ENCODE results near the gene REELD1.
A peak's percentile ranks its signal among the peaks of the same experiment; 100 is the strongest.

REELD1 gene

GRCh38 chr4:146214238-146214637 is at the start of gene REELD1:
Gene REELD1 (plus strand): TSS chr4:146214538. CDS start chr4:146216953, 2,415 bp downstream.
- DNase-seq (ENCODE audit: low read depth in 2 of 2) = no peak

- no peak for DNase-seq (ENCODE audit: low read depth in 2 of 2)
Observed at GRCh38 chr4:146165221-146165620, 49.1 kb upstream of the REELD1 start.

- DNase-seq (ENCODE audit: low read depth in 2 of 2) = no peak
Observed at GRCh38 chr4:146165840-146166239, 48.5 kb upstream of the REELD1 start.

- DNase-seq (ENCODE audit: low read depth in 2 of 2) = no peak
Observed at GRCh38 chr4:146170149-146170548, 44.2 kb upstream of the REELD1 start.

- peak; percentile 65 to 66 for DNase-seq (ENCODE audit: low read depth in 2 of 2)
Observed at GRCh38 chr4:146175541-146176453, 38.5 kb upstream of the REELD1 start, which contains the start of gene LSM6. Gene LSM6 (plus strand): TSS chr4:146175718. CDS start chr4:146182922, 7,204 bp downstream.

GRCh38 chr4:146176891-146177290 is 37.4 kb upstream of the REELD1 start:
- DNase-seq (ENCODE audit: low read depth in 2 of 2) = no peak

DNA sequence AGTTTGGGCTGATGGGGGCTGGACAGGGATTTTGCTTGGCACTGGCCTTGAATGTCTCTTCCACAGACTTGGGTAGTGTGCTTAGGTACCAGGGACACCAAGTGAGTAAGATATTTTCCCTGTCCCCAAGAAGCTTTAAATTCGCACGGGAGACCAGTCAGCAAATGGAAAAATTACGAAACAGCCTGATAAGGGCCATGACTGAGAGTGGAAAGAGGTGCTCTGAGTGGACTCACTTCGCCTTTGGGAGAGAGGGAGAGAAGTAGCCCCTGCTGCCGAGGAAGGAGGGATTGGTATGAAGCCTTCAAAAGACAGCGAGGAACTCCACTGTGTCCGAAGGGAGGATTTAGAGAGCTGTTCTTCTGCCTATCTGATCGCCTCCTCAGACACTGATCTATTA is 36.2 kb upstream of the REELD1 start:
- DNase-seq (ENCODE audit: low read depth in 2 of 2) = no peak

DNA sequence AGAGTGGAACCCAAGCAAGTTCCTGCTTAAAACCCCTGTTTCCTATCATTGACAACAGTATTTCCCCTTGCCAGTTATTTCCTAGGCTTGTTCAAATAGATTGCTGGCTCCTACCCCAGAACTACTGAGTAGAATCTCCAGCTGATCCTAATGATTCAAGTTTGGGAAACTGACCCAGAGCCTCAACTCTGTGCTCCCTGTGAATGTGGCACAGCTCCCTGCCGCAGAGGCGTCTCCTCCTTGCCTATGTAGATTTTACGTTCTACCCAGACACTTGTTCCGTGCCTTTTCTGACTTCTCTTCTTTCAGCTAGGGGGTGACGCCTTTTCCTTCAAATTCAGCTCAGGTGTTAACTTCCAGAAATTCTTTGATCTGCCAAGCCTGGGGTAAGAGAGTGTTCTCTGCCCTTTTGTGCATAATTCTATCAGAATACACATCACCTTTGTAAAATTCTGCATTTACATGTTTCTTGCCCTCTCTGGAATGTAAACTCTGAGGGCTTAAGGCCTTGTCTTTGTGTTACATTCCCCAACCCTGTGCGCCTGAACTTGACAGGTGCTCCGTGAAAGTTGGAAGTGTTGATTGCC is 34.5 kb upstream of the REELD1 start:
- no peak for DNase-seq (ENCODE audit: low read depth in 2 of 2)

- no peak for DNase-seq (ENCODE audit: low read depth in 2 of 2)
Observed at GRCh38 chr4:146182443-146182842, 31.9 kb upstream of the REELD1 start.

DNA sequence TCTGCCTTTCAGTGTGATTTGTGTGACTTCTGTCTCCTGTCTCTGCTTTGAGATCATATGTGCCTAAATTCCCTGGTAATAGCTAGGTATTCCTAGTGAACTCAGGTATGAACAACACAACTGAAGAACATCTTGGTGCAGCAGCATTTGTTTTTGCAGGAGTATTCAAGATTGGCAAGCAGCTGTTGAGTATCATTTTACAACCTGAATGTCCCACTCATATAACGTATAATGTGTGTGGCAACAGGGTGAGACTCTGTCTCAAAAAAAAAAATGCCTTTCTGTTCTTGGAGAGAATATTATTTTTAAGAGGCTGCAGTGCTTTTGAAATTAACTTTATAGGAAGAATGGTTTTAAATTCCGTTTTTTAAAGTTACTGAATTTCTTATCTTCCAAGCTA is 31.1 kb upstream of the REELD1 start:
- no peak for DNase-seq (ENCODE audit: low read depth in 2 of 2)

GRCh38 chr4:146186041-146186440 is 28.3 kb upstream of the REELD1 start:
- no peak for DNase-seq (ENCODE audit: low read depth in 2 of 2)

DNA sequence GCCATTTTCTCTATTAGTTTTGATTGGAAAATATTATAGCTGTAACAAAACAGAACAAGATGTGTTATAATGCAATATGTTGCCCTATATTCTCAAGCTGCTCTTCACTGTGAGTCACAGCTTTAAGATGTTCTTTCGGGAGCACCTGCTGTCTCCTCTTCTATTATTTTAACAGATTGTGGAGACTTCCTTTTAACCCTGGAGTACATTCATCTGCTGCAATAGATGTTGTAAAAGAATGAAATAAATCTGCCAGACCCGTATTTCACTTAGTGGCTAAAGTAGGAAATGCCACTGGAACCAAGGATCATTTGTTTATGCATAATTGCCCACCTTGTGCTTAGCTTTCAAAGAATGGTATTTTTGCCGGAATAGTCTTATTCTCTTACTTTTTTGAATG is 27.7 kb upstream of the REELD1 start:
- no peak for DNase-seq (ENCODE audit: low read depth in 2 of 2)

DNA sequence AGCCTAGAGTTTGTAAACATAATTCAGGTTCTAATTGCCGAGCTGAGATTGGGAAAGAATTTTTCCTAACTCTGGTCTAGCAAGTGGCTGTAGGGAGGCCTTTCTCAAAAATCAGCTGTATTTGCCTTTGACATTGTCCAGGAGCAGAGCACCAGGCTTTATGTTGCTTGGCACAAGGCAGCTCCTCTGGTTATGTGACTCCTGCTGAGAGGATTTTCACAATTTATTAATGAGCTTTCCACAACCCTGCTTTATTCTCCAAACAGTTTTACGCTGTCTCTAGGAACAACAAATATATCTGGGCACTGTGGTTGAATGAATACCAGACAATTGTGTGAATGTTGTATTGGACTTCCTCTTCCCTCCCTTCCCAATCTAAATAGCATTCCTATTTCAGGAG is 23.9 kb upstream of the REELD1 start:
- DNase-seq (ENCODE audit: low read depth in 2 of 2) = no peak

- no peak for DNase-seq (ENCODE audit: low read depth in 2 of 2)
Observed at GRCh38 chr4:146191766-146192458, 22.4 kb upstream of the REELD1 start.

- no peak for DNase-seq (ENCODE audit: low read depth in 2 of 2)
Observed at GRCh38 chr4:146193628-146194027, 20.7 kb upstream of the REELD1 start.

GRCh38 chr4:146194212-146194611 is 20.1 kb upstream of the REELD1 start:
- DNase-seq (ENCODE audit: low read depth in 2 of 2) = no peak

GRCh38 chr4:146202665-146203064 is 11.7 kb upstream of the REELD1 start:
- no peak for DNase-seq (ENCODE audit: low read depth in 2 of 2)

DNA sequence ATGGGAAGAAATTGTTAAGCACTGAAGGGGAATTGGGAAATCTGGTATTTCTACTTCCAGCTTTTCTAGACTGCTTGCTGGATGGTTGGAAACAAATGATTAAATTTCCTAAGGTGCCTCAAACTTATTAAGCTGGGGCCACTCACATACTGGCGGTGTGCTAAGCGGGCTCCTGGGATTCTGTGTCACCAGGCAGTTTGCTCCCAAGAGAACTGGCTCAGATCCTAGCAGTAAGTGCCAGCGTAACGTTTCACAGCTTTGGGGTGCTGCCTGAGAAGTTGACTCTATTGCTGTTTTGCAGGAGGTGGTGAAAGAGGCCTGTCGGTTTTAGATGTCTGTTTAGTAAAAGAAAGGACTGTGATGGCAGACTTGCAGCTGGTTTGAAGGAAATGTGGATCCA is 6.9 kb upstream of the REELD1 start:
- no peak for DNase-seq (ENCODE audit: low read depth in 2 of 2)

- no peak for DNase-seq (ENCODE audit: low read depth in 2 of 2)
Observed at GRCh38 chr4:146210890-146211289, 3.4 kb upstream of the REELD1 start.

DNA sequence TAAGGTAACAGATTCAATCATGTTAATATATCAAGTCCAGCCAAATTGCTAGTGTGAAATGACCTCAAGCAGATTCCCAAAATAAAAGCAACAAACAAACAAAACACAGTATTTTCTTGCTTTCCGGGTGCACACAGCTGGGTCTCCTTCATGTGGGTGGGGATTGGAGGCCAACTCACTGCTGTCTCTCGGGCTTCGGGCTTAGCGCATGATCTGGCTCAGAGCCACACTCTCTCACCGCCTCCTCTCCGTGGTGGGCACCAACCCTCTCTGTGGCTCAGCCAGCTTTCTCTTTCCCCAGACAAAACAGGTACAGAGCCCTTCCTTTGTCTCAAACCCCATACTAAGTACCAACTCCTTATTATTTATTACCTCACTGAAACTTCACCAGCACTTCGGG is 2.9 kb upstream of the REELD1 start:
- no peak for DNase-seq (ENCODE audit: low read depth in 2 of 2)

DNA sequence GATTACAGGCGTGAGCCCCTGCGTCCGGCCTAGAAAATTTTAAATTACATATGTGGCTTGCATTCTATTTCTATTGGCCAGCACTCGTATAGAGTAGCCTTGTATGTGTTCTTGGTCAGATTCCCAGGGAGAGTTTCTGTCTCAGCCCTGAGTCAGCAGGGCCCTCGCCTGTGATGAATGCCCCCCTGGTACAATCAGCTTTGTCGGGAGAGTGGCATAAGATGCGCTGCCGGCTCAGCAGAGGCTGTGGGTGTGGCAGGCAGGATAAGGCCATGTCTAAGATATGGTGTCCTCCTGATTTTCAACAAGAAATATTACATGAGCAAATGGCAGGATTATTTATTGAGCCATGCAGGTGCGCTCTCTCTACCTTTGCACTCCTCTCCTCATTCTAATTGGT is 1.6 kb upstream of the REELD1 start:
- DNase-seq (ENCODE audit: low read depth in 2 of 2) = no peak

DNA sequence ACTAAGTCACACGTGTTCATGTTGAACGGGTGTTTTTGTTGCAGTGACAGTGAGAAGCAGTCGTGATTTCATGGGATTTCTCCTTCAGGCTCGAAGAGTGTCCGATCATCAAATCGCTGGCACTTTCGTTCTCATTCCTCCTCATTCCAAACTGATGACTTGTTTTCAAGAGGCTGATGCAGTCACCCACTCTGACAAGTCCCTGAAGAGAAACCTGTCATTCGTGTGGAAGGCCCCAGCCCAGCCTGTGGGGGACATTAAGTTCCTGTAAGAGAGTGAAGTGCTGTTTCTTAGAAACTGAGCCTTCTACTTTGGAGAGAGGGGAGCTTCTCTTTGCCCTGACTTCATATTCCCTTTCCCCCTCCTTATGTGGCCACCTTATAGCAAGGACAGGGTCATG is 8.0 kb downstream of the REELD1 start:
- no peak for DNase-seq (ENCODE audit: low read depth in 2 of 2)

All from stimulated activated CD8-positive, alpha-beta memory T cell treated with anti-CD3 and anti-CD28 coated beads, Interleukin-15, amount 100 ng/mL, for 4 hours (primary cell).